Activated B cell treated with CpG ODN at 0.5 μM for 24 hours (primary cell): Measurements from ENCODE around the gene PIK3AP1. TPM values are rescaled to one million over a fixed set of nuclear protein-coding genes. Genes with fewer than 3 reads are reported as not detected.
"Not testable (repeated sequence)": the region's sequence is repeated elsewhere in the genome, so short reads cannot be mapped to it uniquely, and the experiment has no call there.

Experiments used
- ATAC-seq: fragments of 200-7000 bp; cut with Tn5 transposase; one replicate; pipeline ENCODE4 v1.10.0; 2021; ENCODE audit warnings: low read depth, mild to moderate bottlenecking, moderate library complexity
- CTCF ChIA-PET: fragments of 350-600 bp; sonication (Branson Sonifier 250); formaldehyde crosslinking; loops from one replicate; lab custom pipeline; 2021; ENCODE audit warnings: antibody characterized with exemption; lab: Charles Lee
- POLR2A ChIA-PET: fragments of 350-600 bp; sonication (Branson Sonifier 250); formaldehyde crosslinking; loops from one replicate; lab custom pipeline; 2021; ENCODE audit warnings: antibody characterized with exemption; lab: Charles Lee
- DNase-seq: peaks from one replicate; pipeline ENCODE4 v3.0.0; 2022
- H3K27ac Mint-ChIP-seq: one replicate; pipeline ENCODE4 v1.8.0; 2020; ENCODE audit warnings: mixed read lengths
- H3K27me3 Mint-ChIP-seq: one replicate; pipeline ENCODE4 v1.8.0; 2021; ENCODE audit warnings: mixed read lengths
- H3K36me3 Mint-ChIP-seq: one replicate; pipeline ENCODE4 v1.8.0; 2021; ENCODE audit warnings: low read depth, mixed read lengths
- H3K4me1 Mint-ChIP-seq: one replicate; pipeline ENCODE4 v1.8.0; 2021; ENCODE audit warnings: mixed read lengths
- H3K4me3 Mint-ChIP-seq: one replicate; pipeline ENCODE4 v1.8.0; 2020; ENCODE audit warnings: mild to moderate bottlenecking, mixed read lengths
- H3K9me3 Mint-ChIP-seq: one replicate; pipeline ENCODE4 v1.8.0; 2020; ENCODE audit warnings: mixed read lengths
- CTCF ChIP-seq: fragments of 200-600 bp; IDR thresholded peaks from one replicate; pipeline ENCODE4 v1.8.0; 2022; ENCODE audit warnings: antibody characterized with exemption, mild to moderate bottlenecking
- intact Hi-C: fragments of 100-400 bp; cut with micrococcal nuclease; formaldehyde crosslinking; loops from one replicate; pipeline ENCODE4 v1.15.1; 2024
- total RNA-seq: library from RNA; stranded (reverse); gene quantifications from 2 replicates; pipeline ENCODE4 v1.2.3, GENCODE V29; 2022

The PIK3AP1 gene
- total RNA-seq, 1 donor from 2014 or later, result 157 TPM

- ChIA-PET POLR2A (interaction anchor here (0.6 to 1.8 kb wide), 12 partner anchors 13 to 100 kb away, joined by 3 to 9 read pairs (median 5); partner anchors contain the start of genes LCOR and PIK3AP1), CTCF (interaction anchor here (0.9 to 2.3 kb wide), 10 partner anchors 20 to 100 kb away, joined by 3 to 15 read pairs (median 5); partner anchors contain the start of gene PIK3AP1)
- H3K4me3 Mint-ChIP-seq, result peak overlapping the region; percentile 57
- H3K27me3 Mint-ChIP-seq, result no peaks in the 10 kb centered on the region
- ATAC-seq, result peak; percentile 77
- peak overlapping the region; percentile 90 for H3K27ac Mint-ChIP-seq
- H3K36me3 Mint-ChIP-seq, result no peaks in the 10 kb centered on the region
- no peaks in the 10 kb centered on the region for H3K9me3 Mint-ChIP-seq
- DNase-seq, result peak; percentile 46
- intact Hi-C loops, result no loop called here
- peaks cover 69% of the 10 kb centered on the region for H3K4me1 Mint-ChIP-seq
- TF ChIP-seq CTCF, result no peak
Measured at GRCh38 chr10:96740579-96741281, 20.4 kb upstream of the PIK3AP1 start.

- no peak overlapping the region for H3K4me3 Mint-ChIP-seq
- ATAC-seq (no peak), DNase-seq (no peak)
- H3K27ac Mint-ChIP-seq, result peak overlapping the region; percentile 90
- ChIA-PET POLR2A (interaction anchor here (0.6 to 1.8 kb wide), 8 partner anchors 12 to 99 kb away, joined by 3 to 9 read pairs (median 5); partner anchors contain the start of gene PIK3AP1), CTCF (interaction anchor here (0.9 to 2.3 kb wide), 6 partner anchors 21 to 99 kb away, joined by 4 to 15 read pairs (median 6); no protein-coding TSS in a partner anchor)
- no peaks in the 10 kb centered on the region for H3K9me3 Mint-ChIP-seq
- H3K27me3 Mint-ChIP-seq, result no peaks in the 10 kb centered on the region
- H3K36me3 Mint-ChIP-seq, result no peaks in the 10 kb centered on the region
- intact Hi-C loops, result no loop called here
- no peak for TF ChIP-seq CTCF
- H3K4me1 Mint-ChIP-seq, result peaks cover 67% of the 10 kb centered on the region
Measured at GRCh38 chr10:96740141-96740540, 19.8 kb upstream of the PIK3AP1 start.

DNA sequence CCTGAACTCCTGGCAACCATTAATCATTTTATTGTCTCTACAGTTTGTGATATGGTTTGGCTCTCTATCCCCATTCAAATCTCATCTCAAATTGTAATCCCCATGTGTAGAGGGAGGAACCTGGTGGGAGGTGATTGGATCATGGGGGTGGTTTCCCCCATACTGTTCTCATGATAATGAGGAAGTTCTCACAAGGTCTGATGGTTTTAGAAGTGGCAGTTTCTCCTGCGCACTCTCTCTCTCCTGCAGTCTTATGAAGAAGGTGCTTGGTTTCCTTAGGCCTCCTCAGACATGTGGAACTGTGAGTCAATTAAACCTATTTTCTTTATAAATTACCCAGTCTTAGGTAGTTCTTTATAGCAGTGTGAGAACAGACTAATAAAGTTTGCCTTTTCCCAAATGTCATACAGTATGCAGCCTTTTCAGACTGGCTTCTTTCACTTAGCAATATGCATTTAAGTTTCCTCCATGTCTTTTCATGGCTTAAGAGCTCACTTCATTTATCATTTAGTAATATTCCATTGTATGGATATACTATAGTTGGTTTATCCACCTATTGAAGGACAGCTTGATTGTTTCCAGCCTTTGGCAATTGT, 17.1 kb upstream of the PIK3AP1 start:
- peak overlapping the region; percentile 61 for H3K4me3 Mint-ChIP-seq
- intact Hi-C loops, result loop anchor here (1.0 kb wide), 3 partner anchors 10 to 17 kb away; partner anchors contain the start of gene PIK3AP1
- peak overlapping the region; percentile 83 for H3K27ac Mint-ChIP-seq

GRCh38 chr10:96724621-96725020, 4.3 kb upstream of the PIK3AP1 start:
- DNase-seq (no peak), ATAC-seq (no peak)
- Mint-ChIP-seq H3K27me3 (no peaks in the 10 kb centered on the region), H3K9me3 (no peaks in the 10 kb centered on the region), H3K4me1 (peaks cover 76% of the 10 kb centered on the region), H3K36me3 (peaks cover 5% of the 10 kb centered on the region), H3K4me3 (no peak overlapping the region), H3K27ac (no peak overlapping the region)
- POLR2A ChIA-PET, result no interaction called here
- intact Hi-C loops, result no loop called here
- CTCF ChIA-PET, result interaction anchor here (1.2 to 1.4 kb wide), 2 partner anchors 19 to 105 kb away, joined by 3 to 6 read pairs; no protein-coding TSS in a partner anchor
- no peak for TF ChIP-seq CTCF

More for the DNA sequence above, 17.1 kb upstream of the PIK3AP1 start:
- POLR2A ChIA-PET, result interaction anchor here (0.6 to 2.1 kb wide), 4 partner anchors 11 to 148 kb away, joined by 3 to 9 read pairs (median 3); no protein-coding TSS in a partner anchor
- DNase-seq, H3K36me3 Mint-ChIP-seq, H3K27me3 Mint-ChIP-seq, H3K9me3 Mint-ChIP-seq: not testable (repeated sequence)
- CTCF ChIA-PET, result interaction anchor here (0.9 to 1.6 kb wide), 2 partner anchors 94 to 97 kb away, joined by 4 to 7 read pairs; no protein-coding TSS in a partner anchor
- peak; percentile 84 for ATAC-seq
- peaks cover 50% of the 10 kb centered on the region for H3K4me1 Mint-ChIP-seq

DNA sequence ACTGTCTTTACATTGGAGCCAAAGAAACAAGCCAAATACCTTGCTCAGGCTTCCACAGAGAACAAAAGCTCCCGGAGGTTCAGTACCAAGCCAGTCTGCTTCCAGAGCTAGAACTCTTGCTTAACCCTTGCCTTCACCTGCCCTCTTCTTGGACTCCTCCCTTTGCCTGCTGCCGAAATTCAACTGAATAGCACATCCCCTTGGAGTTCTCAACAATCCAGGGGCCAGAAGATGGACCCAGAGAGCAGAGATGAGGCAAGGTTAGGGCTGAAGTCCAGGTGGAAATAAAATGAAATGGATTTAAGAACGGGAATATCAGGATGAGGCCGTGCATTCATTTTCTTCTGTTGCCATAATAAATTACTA, 876 bp upstream of the PIK3AP1 start:
- ChIA-PET POLR2A (interaction anchor here (0.8 to 1.9 kb wide), 9 partner anchors 13 to 111 kb away, joined by 3 to 9 read pairs (median 5); no protein-coding TSS in a partner anchor), CTCF (interaction anchor here (0.8 to 1.7 kb wide), 5 partner anchors 20 to 80 kb away, joined by 3 to 9 read pairs (median 5); no protein-coding TSS in a partner anchor)
- intact Hi-C loops, result no loop called here
- Mint-ChIP-seq H3K27me3 (no peaks in the 10 kb centered on the region), H3K27ac (peak overlapping the region; percentile 84), H3K4me1 (peaks cover 82% of the 10 kb centered on the region), H3K4me3 (peak overlapping the region; percentile 86), H3K9me3 (no peaks in the 10 kb centered on the region), H3K36me3 (peaks cover 18% of the 10 kb centered on the region)
- no peak for ATAC-seq
- TF ChIP-seq CTCF, result no peak
- DNase-seq, result no peak
